ENCODE measurements around the gene RAMAC.
"Not testable (repeated sequence)": the region's sequence is repeated elsewhere in the genome, so short reads cannot be mapped to it uniquely, and the experiment has no call there.

Gene RAMAC

DNA sequence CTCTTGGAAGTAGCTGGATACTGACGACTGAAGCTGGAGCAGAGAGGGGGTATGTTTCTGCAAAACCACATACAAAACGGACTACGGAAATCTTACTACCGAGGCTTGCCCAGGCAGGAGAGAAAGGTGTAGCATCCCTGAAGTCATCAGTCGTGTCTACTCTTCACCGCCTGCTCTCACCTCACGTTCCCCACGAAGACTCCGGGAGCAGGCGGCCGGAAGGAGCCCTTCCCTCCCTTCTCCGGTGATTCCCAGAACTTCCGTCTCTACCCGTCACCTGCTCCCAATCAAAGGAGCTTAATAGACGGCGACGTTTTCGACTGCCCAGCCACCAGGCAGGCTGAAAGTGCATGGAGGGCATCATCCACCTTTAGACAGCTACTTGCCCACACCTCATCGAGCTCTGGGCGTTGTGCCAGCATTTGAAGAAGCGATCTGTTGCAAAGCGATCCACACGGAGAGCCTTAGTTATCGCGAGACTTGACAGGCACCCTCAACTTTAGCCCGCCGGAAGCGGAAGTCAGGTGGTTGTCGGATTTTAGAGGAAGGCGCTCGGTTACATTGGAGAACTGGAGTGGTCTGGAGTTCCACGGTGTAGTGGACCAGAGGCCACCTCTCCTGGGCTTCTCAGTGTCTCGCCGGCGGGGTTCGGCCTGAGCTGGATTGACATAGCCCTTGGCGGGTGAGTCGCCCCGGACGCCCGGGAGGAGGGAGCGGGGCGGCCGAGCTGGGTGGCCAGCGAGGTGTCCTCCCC, at the start of gene RAMAC:
Gene RAMAC (plus strand): TSS at position 523 of the 754 bp plus-strand sequence. CDS start 2,809 bp downstream, outside the sequence.
- Histone ChIP-seq H3K27me3 (ENCODE audit: insufficient read depth, low read length) (peaks cover 13% of the 10 kb centered on the region), H3K9ac (ENCODE audit: low read depth, low read length) (peak within 1 kb of the TSS; percentile 73; the same call in 1 of the 2 replicates), H3K4me3 (ENCODE audit: low read length) (peak within 1 kb of the TSS; percentile 76), H3K4me1 (ENCODE audit: insufficient read depth, low read length) (no peaks in the 10 kb centered on the region), H3K36me3 (ENCODE audit: insufficient read depth, low read depth, low read length) (peaks cover 24% of the 10 kb centered on the region), H3K27ac (ENCODE audit: low read length) (peak within 1 kb of the TSS; percentile 4), H3K9me3 (ENCODE audit: insufficient read depth, low read depth, low read length) (peaks cover 3% of the 10 kb centered on the region; the same call in 1 of the 2 replicates)

DNA sequence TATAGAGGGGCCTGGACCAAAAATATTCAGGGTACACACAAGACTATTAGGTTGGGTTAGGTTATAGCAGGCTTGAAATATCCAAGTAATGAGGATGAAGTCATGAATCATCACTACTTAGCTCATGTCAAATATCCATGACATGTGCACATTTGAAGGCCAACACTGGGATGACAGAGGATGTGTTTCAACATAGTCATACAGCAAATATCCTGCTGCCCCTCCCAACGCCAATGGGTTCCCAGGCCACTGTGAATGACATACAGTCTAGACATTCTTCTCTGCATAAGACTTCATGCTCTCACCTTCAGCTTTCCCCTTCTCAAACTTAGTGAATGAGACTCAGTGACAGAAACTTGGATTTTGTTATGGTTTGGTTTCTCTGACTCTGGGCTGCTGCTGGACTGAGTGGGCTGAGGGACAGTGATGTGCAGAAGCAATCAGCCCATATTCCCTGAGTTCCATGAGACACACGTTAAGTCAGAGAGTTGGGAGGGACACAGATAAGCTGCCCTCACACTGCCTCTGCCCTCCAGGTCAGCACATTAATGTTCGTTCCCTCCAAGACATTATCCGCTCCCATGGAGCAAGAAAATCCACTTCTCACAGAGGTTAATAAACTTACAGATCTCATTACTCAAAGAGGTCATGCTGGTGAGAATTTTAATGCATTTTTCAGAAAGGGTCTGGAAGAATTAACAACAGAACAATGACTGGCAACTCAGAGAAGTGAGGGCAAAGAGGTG, 48.9 kb upstream of the RAMAC start:
- no peaks in the 10 kb centered on the region for H3K4me1 ChIP-seq (ENCODE audit: insufficient read depth, low read length)
- H3K27ac ChIP-seq (ENCODE audit: low read length) = no peak overlapping the region
- no peaks in the 10 kb centered on the region for H3K9me3 ChIP-seq (ENCODE audit: insufficient read depth, low read depth, low read length)
- no peaks in the 10 kb centered on the region for H3K27me3 ChIP-seq (ENCODE audit: insufficient read depth, low read length)
- H3K9ac ChIP-seq (ENCODE audit: low read depth, low read length) = no peak overlapping the region
- no peak overlapping the region for H3K4me3 ChIP-seq (ENCODE audit: low read length)
- H3K36me3 ChIP-seq (ENCODE audit: insufficient read depth, low read depth, low read length) = no peaks in the 10 kb centered on the region

DNA sequence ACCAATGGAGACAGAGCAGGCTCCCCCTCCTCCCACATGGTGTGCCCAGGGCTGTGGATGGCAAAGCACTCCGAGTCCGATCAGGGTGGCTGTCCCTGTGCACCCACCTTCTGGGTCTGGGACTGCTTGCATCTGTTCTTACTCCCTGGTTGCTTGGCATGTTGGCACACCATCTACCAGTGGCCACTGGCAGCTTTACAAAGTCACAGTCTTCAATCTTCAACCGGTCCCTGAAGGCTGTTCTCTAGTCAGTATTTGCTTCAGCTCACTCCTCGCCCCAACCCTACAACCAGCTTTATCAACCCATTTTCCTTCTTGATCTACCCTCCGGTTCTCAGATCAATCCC, 48.3 kb upstream of the RAMAC start:
- Histone ChIP-seq H3K27ac (ENCODE audit: low read length) (no peak overlapping the region), H3K27me3 (ENCODE audit: insufficient read depth, low read length) (no peaks in the 10 kb centered on the region), H3K36me3 (ENCODE audit: insufficient read depth, low read depth, low read length) (no peaks in the 10 kb centered on the region), H3K9me3 (ENCODE audit: insufficient read depth, low read depth, low read length) (no peaks in the 10 kb centered on the region), H3K4me3 (ENCODE audit: low read length) (no peak overlapping the region), H3K4me1 (ENCODE audit: insufficient read depth, low read length) (no peaks in the 10 kb centered on the region), H3K9ac (ENCODE audit: low read depth, low read length) (no peak overlapping the region)

DNA sequence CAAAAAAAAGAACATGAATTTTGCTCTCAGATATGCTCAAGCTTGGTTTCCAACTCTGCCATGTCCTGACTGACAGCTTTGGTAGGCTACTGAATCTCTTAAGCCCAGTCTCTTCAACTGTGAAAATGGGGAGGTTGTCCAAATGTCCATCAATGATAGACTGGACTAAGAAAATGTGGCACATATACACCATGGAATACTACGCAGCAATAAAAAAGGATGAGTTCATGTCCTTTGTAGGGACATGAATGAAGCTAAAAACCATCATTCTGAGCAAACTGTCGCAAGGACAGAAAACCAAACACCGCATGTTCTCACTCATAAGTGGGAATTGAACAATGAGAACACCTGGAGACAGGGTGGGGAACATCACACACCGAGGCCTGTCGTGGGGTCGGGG, 46.3 kb upstream of the RAMAC start:
- not testable (repeated sequence) for H3K27me3 ChIP-seq (ENCODE audit: insufficient read depth, low read length); H3K4me1 ChIP-seq (ENCODE audit: insufficient read depth, low read length); H3K9me3 ChIP-seq (ENCODE audit: insufficient read depth, low read depth, low read length); H3K4me3 ChIP-seq (ENCODE audit: low read length); H3K27ac ChIP-seq (ENCODE audit: low read length); H3K36me3 ChIP-seq (ENCODE audit: insufficient read depth, low read depth, low read length); H3K9ac ChIP-seq (ENCODE audit: low read depth, low read length)

DNA sequence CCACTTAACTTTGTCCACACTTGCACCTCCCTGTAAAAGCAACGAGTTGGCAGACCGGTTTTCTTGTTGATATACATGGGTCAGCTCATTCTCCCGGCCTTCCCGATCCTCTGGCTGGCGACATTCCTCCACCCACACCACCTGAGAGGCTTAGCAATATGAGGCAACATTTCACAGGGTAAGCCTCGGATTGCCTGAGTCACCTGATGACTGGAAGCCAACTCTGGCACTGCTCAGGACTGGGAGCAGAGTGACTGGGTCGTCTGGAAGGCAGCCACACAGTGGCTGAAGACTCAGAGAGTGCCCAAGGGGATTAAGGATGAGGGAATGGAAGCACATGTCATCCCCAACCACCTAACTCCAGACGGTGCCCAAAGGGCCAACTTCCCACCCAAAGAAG, 43.3 kb upstream of the RAMAC start:
- no peaks in the 10 kb centered on the region for H3K4me1 ChIP-seq (ENCODE audit: insufficient read depth, low read length)
- no peak overlapping the region for H3K9ac ChIP-seq (ENCODE audit: low read depth, low read length)
- no peak overlapping the region for H3K4me3 ChIP-seq (ENCODE audit: low read length)
- H3K36me3 ChIP-seq (ENCODE audit: insufficient read depth, low read depth, low read length) = no peaks in the 10 kb centered on the region
- no peaks in the 10 kb centered on the region for H3K27me3 ChIP-seq (ENCODE audit: insufficient read depth, low read length)
- H3K27ac ChIP-seq (ENCODE audit: low read length) = no peak overlapping the region
- no peaks in the 10 kb centered on the region for H3K9me3 ChIP-seq (ENCODE audit: insufficient read depth, low read depth, low read length)

DNA sequence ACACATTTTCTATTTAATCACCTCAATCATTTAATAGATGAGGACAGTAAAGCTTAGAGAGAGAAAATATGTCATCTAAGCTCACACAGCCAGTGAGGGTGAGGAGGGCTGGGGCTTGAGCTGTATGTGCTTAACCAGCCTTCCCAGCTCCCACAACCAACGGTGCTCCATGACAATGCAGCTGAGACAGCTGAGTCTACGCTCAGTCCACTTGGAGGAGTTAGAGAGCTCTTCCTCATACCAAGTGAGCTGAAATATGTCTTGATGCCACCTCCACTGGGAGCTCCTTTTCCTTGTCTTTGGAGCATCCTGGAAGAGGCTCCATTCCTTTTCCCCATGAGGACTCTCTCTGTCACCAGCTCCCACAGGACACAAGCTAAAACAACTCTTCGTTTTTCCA, 42.8 kb upstream of the RAMAC start:
- H3K4me3 ChIP-seq (ENCODE audit: low read length) = no peak overlapping the region
- H3K9me3 ChIP-seq (ENCODE audit: insufficient read depth, low read depth, low read length) = no peaks in the 10 kb centered on the region
- no peak overlapping the region for H3K27ac ChIP-seq (ENCODE audit: low read length)
- H3K27me3 ChIP-seq (ENCODE audit: insufficient read depth, low read length) = no peaks in the 10 kb centered on the region
- H3K4me1 ChIP-seq (ENCODE audit: insufficient read depth, low read length) = no peaks in the 10 kb centered on the region
- H3K36me3 ChIP-seq (ENCODE audit: insufficient read depth, low read depth, low read length) = no peaks in the 10 kb centered on the region
- no peak overlapping the region for H3K9ac ChIP-seq (ENCODE audit: low read depth, low read length)

DNA sequence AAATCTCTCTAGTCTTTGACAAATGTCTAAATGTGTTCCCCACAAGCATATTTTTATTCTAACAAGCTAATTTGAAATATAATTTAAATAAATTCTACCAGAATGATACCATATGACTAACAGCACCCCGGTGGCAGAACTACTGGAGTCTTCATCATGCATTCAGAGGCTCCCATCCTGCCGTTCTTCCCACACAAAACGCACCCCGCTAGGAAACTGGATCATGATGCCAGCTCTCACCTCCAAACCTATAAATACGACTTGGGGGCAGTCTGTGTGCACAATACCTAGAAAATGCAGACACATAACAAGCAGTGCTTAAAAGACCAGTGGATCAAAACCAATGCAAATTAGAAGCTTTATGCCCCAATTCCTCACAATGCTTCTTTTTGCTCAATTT, 42.0 kb upstream of the RAMAC start:
- H3K27me3 ChIP-seq (ENCODE audit: insufficient read depth, low read length) = peaks cover 6% of the 10 kb centered on the region; the same call in 1 of the 2 replicates
- H3K4me1 ChIP-seq (ENCODE audit: insufficient read depth, low read length) = no peaks in the 10 kb centered on the region
- no peak overlapping the region for H3K4me3 ChIP-seq (ENCODE audit: low read length)
- H3K9ac ChIP-seq (ENCODE audit: low read depth, low read length) = no peak overlapping the region
- H3K9me3 ChIP-seq (ENCODE audit: insufficient read depth, low read depth, low read length) = no peaks in the 10 kb centered on the region
- H3K36me3 ChIP-seq (ENCODE audit: insufficient read depth, low read depth, low read length) = no peaks in the 10 kb centered on the region
- no peak overlapping the region for H3K27ac ChIP-seq (ENCODE audit: low read length)

DNA sequence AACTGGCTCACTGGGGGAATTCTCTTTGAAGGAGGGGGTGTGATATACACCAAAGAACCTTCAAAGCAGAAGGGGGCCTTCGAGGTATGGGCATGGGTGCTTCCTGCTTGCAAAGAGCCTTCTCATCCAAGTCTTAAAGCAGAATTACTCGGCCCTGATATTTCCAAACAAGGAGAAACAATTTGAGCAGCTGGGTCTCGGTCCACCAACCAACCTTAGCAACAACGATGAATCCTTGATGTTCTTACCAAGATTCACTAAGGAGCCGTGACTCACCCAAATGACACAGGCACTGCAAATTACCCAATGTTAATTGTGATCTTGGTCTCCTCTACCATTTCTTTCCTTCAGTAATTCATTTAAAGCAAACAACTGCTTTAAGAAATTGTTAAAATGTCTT, 41.2 kb upstream of the RAMAC start:
- no peak overlapping the region for H3K27ac ChIP-seq (ENCODE audit: low read length)
- no peaks in the 10 kb centered on the region for H3K36me3 ChIP-seq (ENCODE audit: insufficient read depth, low read depth, low read length)
- no peaks in the 10 kb centered on the region for H3K9me3 ChIP-seq (ENCODE audit: insufficient read depth, low read depth, low read length)
- H3K4me3 ChIP-seq (ENCODE audit: low read length) = no peak overlapping the region
- no peaks in the 10 kb centered on the region for H3K4me1 ChIP-seq (ENCODE audit: insufficient read depth, low read length)
- H3K27me3 ChIP-seq (ENCODE audit: insufficient read depth, low read length) = peaks cover 11% of the 10 kb centered on the region; the same call in 1 of the 2 replicates
- H3K9ac ChIP-seq (ENCODE audit: low read depth, low read length) = no peak overlapping the region

DNA sequence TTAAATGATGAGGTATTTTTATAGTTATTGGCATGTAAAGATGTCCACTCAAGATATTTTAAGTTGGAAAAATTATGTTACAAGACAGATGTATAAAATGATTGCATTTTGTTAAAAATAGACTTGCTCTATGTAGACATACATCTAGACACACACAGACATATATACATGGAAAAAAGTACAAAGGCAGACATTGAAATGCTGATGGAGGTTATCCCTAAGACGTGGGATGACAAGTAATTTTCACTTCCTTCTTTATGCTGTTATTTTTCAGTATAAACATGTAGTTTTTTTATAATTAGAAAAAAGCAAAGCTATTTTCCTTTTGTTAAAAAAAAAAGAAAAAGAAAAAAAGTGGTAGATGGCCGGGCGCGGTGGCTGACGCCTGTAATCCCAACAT, 40.7 kb upstream of the RAMAC start:
- Histone ChIP-seq H3K27ac (ENCODE audit: low read length) (no peak overlapping the region), H3K9me3 (ENCODE audit: insufficient read depth, low read depth, low read length) (no peaks in the 10 kb centered on the region), H3K4me1 (ENCODE audit: insufficient read depth, low read length) (no peaks in the 10 kb centered on the region), H3K9ac (ENCODE audit: low read depth, low read length) (no peak overlapping the region), H3K36me3 (ENCODE audit: insufficient read depth, low read depth, low read length) (no peaks in the 10 kb centered on the region), H3K27me3 (ENCODE audit: insufficient read depth, low read length) (peaks cover 16% of the 10 kb centered on the region; the same call in 1 of the 2 replicates), H3K4me3 (ENCODE audit: low read length) (no peak overlapping the region)

DNA sequence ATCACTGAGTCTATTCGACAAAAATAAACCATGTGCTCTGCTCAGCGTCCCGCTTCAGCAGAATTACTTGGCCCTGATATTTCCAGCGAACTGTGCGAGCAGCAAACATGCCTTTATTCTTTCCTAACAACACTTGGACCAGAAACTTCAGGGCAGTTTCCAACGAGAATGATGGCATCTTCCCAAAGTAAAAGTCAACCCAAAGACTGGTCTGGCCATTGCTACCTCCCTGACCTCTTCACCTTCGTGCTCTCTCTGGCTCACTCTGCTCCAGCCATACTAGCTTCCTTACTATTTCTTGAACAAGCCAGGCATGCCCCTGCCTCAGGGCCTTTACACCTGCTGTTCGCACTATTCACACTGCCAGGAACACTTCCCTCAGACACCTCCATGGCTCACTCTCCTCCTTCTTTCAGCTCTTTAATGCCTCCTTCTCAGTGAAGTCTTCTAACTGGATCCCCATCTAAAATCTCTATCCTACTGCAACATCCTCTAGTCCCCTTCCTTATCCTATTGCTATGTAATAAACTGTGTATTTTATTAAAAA, 39.8 kb upstream of the RAMAC start:
- Histone ChIP-seq H3K27ac (ENCODE audit: low read length) (no peak overlapping the region), H3K9me3 (ENCODE audit: insufficient read depth, low read depth, low read length) (no peaks in the 10 kb centered on the region), H3K4me3 (ENCODE audit: low read length) (no peak overlapping the region), H3K9ac (ENCODE audit: low read depth, low read length) (no peak overlapping the region), H3K27me3 (ENCODE audit: insufficient read depth, low read length) (peaks cover 25% of the 10 kb centered on the region), H3K36me3 (ENCODE audit: insufficient read depth, low read depth, low read length) (no peaks in the 10 kb centered on the region), H3K4me1 (ENCODE audit: insufficient read depth, low read length) (no peaks in the 10 kb centered on the region)

DNA sequence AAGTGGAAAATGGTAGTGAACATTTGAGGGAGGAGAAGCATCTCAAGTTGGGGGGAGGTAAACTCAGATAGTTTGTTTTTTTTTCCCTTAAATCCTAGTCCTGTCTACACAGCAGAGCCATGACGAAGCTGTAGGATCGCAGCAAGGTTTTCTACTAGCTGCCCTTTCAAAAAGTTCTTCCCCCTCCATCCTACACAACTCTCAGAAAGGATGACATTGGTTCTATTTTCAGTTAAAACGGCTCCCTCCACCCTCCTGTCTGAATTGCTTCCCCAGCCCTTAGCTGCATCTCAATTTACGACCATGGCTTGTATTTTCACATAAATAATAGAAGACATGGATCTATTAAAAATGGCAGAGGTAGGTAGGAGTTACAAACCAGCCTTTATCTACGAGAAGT, 35.7 kb upstream of the RAMAC start:
- Histone ChIP-seq H3K27ac (ENCODE audit: low read length) (no peak overlapping the region), H3K9me3 (ENCODE audit: insufficient read depth, low read depth, low read length) (no peaks in the 10 kb centered on the region), H3K4me3 (ENCODE audit: low read length) (no peak overlapping the region)

More for the DNA sequence above, 35.7 kb upstream of the RAMAC start:
- peaks cover 44% of the 10 kb centered on the region for H3K27me3 ChIP-seq (ENCODE audit: insufficient read depth, low read length)
- H3K36me3 ChIP-seq (ENCODE audit: insufficient read depth, low read depth, low read length) = no peaks in the 10 kb centered on the region
- no peak overlapping the region for H3K9ac ChIP-seq (ENCODE audit: low read depth, low read length)
- H3K4me1 ChIP-seq (ENCODE audit: insufficient read depth, low read length) = no peaks in the 10 kb centered on the region
